ENCODE results near the gene AFTPH.
A peak's percentile ranks its signal among the peaks of the same experiment; 100 is the strongest.
"Not testable (repeated sequence)": the region's sequence is repeated elsewhere in the genome, so short reads cannot be mapped to it uniquely, and the experiment has no call there.

The AFTPH gene

GRCh38 chr2:64498438-64498837 is 25.7 kb upstream of the AFTPH start:
- no peak for DNase-seq

GRCh38 chr2:64500549-64500948 is 23.6 kb upstream of the AFTPH start:
- DNase-seq = no peak

GRCh38 chr2:64501946-64502345 is 22.2 kb upstream of the AFTPH start:
- DNase-seq = no peak

DNA sequence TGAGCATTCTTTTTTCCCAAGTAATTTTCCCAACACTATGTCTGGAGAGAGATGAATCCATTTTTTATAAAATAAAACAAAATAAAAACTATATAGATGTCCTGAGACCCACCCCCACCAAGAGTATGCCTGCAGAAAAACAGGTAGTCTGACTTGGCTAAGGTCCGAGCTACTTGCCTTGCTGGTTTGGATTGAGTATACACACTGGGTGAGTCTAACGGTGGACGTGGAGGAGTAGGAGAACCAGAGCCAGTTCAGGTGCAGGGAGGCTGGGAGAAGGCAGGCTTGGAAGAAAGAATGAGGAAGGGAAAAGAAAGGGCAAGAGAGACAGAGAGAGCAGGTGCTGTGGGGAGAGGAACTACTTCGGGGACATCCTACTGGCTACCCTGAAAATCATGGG is 21.3 kb upstream of the AFTPH start:
- no peak for DNase-seq

- DNase-seq = no peak
Observed at GRCh38 chr2:64504774-64505720, 19.1 kb upstream of the AFTPH start.

- DNase-seq = no peak
Observed at GRCh38 chr2:64506686-64507085, 17.4 kb upstream of the AFTPH start.

DNA sequence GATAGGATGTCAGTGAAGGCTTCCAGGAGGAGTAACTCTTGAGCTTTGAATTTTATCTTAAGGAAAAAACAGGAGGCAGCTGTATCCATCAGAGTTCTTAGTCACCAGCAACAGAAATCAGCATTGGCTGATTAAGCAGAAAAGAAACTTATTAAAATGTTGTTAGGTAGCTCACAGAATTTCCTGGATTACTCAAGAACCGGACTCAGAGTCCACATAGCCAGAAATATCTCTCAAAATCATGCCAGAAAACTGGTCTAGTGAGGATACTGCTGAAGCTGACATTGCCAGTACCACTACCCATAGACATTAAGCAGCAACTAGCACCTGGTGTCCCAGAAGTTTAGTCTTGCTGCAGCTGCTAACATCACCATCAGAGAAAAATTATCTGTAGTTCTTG is 10.1 kb upstream of the AFTPH start:
- DNase-seq = no peak

- no peak for DNase-seq
Observed at GRCh38 chr2:64515086-64515485, 9.0 kb upstream of the AFTPH start.

- no peak for DNase-seq
Observed at GRCh38 chr2:64516651-64517510, 7.2 kb upstream of the AFTPH start.

DNA sequence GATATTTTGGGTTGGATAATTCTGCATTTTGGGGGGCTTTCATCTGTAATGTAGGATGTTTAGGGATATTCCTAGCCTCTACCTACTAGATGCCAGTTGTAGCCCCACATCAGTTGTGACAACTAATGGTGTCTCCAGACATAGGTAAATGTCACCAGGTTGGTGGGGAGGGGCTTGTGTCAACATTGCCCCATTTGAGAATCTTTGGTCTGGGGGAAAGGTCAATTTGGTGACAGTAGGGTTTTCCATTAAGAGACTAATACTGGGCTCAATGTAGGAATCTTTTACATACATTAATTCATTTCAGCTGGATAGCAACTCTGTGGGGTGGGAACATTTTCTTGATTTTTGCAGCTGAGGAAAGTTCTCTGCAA is 6.6 kb upstream of the AFTPH start:
- no peak for DNase-seq

DNA sequence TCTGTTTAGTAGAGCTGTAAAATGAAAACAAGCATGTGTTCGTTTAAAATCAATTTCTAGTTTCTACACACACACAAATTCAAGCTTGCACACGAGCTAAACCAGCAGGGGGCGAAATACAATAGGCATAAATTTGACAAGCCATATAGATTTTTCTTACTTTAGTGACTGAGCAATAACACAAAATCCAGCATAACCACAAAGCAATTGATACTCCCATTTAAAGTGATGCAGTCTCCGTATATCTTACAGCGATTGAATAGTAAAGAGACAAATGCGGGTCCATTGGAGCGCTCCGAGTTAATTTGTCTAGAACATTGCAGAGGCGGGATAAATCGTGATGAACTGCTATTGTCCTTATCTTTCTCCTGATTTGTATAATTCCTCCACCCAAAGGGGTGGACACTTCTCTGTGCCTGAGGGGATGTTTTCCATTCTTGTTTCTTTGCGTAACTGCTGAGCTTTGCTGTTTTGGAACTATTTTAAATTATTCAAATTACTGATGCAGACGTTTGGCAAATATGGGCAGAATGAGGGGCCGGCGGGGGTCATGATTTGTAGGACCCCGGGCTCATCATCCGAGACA is 1.2 kb upstream of the AFTPH start:
- DNase-seq = peak; percentile 83

GRCh38 chr2:64524604-64525316 is 632 bp downstream of the AFTPH start:
- peak; percentile 29 for DNase-seq

DNA sequence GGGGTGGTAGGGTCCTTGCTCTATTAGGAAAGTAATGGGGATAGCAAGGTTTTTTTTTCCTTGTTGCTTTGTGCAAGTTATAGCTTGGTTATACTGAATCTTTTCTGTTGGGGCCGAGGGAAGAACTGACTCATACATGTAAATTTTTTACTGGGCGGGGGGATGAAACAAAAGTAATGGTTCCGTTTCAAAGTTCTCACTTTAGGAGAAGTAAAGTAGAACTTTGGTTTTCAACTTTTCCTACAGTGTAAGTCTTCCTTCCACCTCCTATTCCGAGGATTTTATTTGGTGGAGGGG is 1.1 kb downstream of the AFTPH start:
- no peak for DNase-seq

DNA sequence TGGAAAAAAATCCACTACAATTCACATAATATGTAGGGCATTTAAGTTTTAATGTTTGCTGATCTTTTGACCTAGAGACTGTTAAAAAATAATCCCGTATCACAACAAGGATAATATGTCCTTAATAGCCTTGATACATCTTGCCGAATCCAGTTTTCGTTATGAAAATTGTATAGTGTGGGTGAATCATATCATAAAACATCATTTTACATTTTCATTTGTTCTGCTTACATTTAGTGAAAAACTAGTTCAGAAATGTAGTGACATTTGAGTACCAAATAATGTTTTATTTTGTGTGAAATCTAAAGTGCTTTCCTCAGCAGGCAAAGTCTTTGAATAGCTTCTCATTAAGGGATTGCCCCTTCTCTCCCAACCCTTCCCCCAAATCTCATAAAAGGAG is 1.9 kb downstream of the AFTPH start:
- DNase-seq = no peak

DNA sequence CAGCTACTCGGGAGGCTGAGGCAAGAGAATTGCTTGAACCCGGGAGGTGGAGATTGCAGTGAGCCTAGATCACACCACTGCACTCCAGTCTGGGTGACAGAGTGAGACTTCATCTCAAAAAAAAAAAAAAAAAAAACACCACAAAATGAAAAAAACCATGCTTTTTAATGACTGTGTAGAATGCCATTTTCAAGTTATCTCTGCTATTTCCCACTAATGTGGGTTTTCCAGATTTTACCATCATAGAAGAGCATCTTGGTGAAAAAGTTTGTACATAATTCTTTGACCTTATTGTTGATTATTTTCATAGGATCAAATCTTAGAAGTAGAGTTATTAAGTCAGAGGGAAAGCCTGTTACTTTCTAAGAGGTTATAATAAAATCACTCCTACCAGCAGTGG is 6.8 kb downstream of the AFTPH start:
- not testable (repeated sequence) for DNase-seq

GRCh38 chr2:64532030-64532429 is 7.9 kb downstream of the AFTPH start:
- DNase-seq = no peak

DNA sequence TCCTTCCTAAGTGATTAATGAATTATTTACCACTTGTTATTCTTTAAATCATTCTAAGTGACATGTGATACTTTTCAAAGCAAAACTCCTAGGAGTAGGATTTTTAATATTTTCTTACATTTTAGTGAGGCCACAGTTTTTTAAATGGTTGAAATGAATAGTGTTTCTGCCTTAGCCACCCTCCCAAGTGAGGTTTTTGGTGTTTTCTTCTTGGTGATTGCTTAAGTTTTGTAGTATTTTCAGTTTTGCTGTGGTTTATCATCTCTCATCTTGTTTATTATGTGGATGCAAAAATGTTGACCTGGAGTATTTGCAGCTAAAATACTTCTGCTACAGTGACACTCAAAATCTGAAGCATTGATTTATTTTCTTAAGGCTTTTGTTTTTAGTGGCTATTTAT is 9.8 kb downstream of the AFTPH start:
- no peak for DNase-seq

GRCh38 chr2:64534363-64534762 is 10.2 kb downstream of the AFTPH start:
- no peak for DNase-seq

GRCh38 chr2:64535024-64535423 is 10.9 kb downstream of the AFTPH start:
- no peak for DNase-seq

GRCh38 chr2:64537991-64538390 is 13.9 kb downstream of the AFTPH start:
- no peak for DNase-seq

DNA sequence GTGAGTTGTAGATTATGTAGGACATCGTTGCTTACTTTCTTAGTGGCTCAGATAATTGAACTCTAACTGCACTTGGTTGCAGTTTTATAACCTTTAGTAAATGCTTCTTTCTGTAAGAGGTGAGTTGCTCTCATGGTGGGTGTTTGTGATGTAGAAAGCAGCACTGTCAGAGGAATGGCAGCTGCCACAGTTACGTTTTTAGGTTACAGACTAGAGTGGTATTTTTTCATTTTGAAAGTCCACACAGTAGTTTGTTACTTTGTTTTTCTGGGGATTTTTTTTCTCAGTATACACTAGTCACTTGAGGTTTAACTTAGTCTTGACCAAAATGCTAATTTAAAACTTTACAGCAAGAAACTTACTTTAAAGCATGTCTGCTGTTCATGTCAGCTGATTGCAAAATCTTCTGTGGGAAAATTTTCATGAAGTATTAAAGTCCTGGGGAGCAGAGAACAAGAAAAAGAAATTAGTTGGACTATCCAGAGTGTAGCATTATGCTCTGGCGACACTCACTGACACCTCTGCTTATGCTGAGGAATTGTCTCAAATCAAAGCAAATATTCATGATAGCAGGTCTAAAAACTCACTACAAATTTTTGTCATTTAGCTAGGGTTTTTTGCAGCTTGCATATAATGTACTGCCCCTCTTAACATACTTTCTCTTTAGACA is 14.8 kb downstream of the AFTPH start:
- no peak for DNase-seq

DNA sequence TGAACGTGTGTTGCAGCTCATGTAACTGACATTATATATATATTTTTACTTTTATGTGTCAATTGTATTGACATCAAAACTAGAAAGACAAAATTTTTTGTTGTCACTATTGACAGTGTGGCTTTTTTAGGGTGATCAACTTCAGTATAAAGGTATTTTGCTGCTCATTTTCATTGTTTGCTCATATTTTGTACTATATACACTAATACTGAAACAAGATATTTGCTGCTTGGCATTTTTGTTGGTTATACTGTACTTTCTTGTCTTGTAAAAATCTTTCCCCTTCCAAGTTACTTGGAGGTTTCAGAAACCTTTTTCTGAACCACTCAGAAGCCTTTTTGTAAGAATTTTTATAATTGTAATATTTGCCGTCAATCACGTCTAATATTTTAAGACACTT is 16.5 kb downstream of the AFTPH start:
- DNase-seq = no peak

DNA sequence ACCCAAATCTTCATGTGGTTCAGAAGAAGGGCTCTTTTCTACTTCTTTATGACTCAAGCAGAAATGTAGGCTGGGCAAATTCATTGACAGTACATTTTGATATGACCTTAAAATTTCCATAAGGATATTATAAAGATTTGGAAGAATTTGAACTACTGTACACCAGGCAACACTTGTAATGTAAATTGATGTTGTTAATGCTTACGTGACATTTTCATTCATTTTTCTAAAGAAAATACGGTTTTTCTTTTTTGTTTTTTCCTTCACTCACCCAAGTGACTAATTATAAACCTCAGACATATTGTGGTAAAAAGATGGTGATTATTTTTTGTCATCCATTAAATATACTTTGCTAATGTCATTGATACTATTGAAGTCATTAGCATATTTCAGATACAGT is 17.4 kb downstream of the AFTPH start:
- DNase-seq = no peak

Data from NCI-H1105 treated with DMSO at 0.1 percent for 48 hours (cell line).